Astrocyte of the cerebellum (primary cell): ENCODE measurements around the gene DNMT3A.
"Not testable (repeated sequence)": the region's sequence is repeated elsewhere in the genome, so short reads cannot be mapped to it uniquely, and the experiment has no call there.

Experiments
- DNase-seq: peaks from one replicate; pipeline ENCODE4 v3.0.0-alpha.2; 2011; ENCODE audit warnings: low read depth
- H3K4me3 ChIP-seq: 2 replicates; pipeline ENCODE4 v1.5.1; 2011; ENCODE audit warnings: mild to moderate bottlenecking, low read depth, low read length, moderate library complexity
- in situ Hi-C: cut with HindIII; loops from 2 replicates; pipeline ENCODE4 v1.10.0; 2017; ENCODE audit warnings: low sequenced_read_pairs
- TF ChIP-seq, protein P1 (sequence below): IDR thresholded peaks from 2 replicates; pipeline ENCODE4 v1.5.1; 2012; ENCODE audit warnings: low read length, low read depth, moderate library complexity, mild to moderate bottlenecking; ENCODE audit errors: missing control alignments

The DNMT3A gene

DNA sequence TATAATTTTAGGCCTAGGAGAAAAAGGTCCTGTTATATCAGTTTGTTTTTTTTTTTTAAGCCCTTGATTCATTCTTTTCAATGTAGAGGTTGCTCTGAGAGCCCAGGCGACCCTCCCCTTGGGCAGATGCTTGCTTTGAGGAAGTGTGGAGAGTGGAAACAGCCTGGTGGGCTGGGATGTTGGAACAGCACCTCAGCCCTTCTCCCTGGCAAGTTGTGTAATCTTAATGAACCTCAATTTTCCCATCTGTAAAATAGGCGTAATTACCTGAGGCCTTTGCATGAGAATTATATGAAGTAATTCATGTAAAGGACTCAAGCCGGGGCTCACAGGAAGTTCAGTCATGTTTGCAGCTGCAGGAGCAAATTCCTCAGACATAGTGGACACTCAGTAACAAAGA lies 123.6 kb downstream of the DNMT3A start:
- DNase-seq = no peak
- in situ Hi-C loops = no loop called here
- TF ChIP-seq, protein P1, sequence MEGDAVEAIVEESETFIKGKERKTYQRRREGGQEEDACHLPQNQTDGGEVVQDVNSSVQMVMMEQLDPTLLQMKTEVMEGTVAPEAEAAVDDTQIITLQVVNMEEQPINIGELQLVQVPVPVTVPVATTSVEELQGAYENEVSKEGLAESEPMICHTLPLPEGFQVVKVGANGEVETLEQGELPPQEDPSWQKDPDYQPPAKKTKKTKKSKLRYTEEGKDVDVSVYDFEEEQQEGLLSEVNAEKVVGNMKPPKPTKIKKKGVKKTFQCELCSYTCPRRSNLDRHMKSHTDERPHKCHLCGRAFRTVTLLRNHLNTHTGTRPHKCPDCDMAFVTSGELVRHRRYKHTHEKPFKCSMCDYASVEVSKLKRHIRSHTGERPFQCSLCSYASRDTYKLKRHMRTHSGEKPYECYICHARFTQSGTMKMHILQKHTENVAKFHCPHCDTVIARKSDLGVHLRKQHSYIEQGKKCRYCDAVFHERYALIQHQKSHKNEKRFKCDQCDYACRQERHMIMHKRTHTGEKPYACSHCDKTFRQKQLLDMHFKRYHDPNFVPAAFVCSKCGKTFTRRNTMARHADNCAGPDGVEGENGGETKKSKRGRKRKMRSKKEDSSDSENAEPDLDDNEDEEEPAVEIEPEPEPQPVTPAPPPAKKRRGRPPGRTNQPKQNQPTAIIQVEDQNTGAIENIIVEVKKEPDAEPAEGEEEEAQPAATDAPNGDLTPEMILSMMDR = no peak
- no peak overlapping the region for H3K4me3 ChIP-seq

DNA sequence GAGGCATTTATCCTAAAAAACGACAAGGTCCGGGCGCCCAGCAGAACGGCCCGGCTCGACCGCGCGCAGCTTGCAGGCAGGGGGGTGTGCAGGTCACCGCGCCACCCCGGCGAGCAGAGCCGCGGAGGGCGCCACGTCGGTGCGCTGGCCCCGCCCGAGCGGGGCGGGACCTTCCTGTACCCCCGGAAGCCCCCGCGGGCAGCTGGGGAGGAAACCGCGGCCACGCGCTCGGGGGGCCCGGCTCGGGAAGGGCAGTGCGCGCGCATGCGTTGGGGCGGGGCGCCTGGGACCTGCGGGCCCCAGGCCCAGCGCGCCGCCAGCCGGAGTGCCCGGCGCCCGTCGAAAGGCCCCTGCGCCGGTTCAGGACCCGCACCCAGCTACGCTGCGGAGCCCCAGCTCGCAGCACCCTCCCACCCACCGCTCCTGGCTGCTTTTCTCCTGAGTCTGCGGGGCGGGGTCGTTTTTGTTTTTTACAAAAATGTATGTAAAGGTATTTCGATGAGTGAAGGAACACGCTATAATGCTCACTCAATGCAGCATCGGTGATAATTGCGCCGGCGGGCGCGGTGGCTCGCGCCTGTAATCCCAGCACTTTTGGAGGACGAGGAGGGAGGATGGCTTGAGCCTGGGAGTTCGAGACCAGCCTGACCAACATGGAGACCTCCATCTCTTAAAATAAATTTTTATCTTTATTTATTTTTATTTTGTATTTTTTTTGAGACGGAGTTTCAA lies 125.6 kb downstream of the DNMT3A start:
- in situ Hi-C loops = no loop called here
- DNase-seq = no peak
- peak overlapping the region; percentile 49 for H3K4me3 ChIP-seq
- TF ChIP-seq, protein P1 = no peak

DNA sequence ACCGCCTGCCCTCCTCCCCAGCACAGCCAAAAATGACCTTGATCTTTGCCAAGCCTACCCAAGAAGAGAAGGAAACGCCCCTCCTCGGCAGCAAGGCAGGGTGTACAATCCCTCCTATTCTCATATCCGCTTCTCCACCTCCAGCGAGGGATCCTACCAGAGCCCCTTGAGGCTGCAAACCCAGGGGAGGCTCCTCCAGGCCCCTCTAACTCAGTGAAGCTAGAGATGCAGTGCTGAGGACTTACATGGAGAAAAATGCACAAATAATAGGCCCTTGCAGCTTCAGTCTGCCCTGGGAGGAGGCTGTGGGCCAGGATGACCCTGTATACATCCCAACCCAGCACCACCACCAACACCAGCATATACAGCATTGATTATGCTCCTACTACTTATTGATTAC lies 126.5 kb downstream of the DNMT3A start:
- H3K4me3 ChIP-seq = no peak overlapping the region
- TF ChIP-seq, protein P1 = no peak
- in situ Hi-C loops = no loop called here
- DNase-seq = no peak

DNA sequence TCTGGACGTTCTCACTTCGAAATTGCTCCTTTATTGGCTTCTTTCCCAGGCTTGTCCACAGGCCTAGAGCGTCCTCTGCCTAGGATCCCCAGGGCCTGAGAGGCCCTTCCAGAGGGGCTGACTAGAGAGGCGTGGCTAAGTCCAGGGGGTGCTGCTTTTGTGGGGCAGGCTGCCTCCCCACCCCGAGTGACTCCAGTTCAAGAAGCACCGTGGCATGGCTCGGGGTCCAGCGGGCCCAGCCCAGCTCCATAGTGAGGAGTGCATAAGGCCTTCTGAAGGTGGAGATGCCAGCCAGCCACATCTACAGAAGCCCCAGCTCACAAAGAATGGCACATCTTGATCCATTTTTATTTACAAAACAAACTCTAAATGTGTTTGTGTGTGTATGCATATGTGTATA lies 128.5 kb downstream of the DNMT3A start:
- DNase-seq = no peak
- TF ChIP-seq, protein P1 = no peak
- in situ Hi-C loops = no loop called here
- H3K4me3 ChIP-seq = no peak overlapping the region

DNA sequence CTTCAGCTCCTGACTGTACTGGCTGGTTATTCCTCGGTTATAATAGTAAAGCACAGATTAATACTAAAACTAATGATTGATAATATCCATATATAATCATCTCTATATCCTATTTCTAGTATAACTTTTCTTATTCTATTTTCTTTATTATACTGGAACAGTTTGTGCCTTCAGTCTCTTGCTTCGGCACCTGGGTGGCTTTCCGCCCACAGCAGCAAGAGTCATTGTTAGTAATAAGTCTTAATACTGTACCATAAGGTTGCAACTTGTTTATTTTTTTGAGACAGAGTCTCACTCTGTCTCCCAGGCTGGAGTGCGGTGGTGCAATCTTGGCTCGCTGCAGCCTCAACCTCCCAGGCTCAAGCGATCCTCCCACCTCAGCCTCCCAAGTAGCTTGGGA lies 130.8 kb downstream of the DNMT3A start:
- in situ Hi-C loops, H3K4me3 ChIP-seq, DNase-seq: not testable (repeated sequence)

DNA sequence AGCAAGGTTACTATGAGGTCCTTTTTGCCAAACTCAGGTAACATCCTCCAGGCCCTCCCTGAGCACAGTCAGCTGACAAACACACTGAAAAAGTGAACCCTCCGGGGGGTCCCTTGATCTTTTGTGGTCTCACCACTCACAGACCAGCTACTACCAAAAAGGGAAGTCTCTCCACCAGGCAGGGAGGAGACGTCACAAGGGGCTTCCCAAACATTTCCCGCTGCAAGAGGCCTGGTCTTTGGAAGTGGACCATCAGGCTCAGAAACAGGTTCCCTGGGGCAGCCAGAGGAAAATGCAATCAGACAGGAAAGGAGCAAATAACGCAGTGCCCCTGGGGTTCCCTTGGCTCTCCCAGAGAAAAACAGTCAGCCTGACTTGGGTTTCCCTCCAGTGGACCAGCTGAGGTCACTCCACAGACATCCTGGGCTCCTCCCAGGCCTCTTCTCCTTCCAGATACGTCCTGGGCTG lies 134.6 kb downstream of the DNMT3A start:
- in situ Hi-C loops = no loop called here

DNA sequence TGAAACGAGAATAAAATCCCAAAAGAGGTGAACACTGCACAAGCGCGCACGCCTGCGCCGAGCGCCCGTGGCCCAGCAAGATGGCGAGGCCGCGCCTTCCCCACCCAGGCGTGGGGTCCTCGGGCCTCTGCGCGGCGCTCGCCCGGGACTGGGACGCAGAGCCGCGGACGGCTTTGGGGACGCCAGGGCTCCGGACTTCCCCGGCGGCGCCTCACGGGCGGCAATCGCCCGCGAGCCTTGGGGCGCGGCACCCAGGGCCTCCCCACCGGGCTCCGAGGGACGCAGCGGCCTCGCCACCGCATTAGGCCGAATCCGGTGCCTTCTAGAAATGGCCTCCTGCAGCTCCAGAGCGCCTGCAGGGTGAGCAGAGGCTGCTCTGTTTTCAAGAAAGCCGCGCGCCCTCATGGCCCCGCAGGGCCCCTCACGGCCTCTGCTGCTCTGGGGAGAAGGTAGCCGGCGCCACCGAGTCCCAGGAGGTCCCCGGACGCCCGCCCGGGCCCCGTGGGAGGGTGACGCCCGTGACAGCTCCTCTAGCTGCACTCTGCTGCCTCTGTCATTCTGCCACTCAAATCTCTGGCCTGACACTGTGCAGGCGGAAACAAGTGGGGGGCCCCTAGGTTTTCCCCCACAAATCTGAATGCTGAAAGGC lies 137.4 kb downstream of the DNMT3A start:
- DNase-seq = no peak
- in situ Hi-C loops = no loop called here
- TF ChIP-seq, protein P1 = no peak
- H3K4me3 ChIP-seq = no peak overlapping the region

More for the DNA sequence above, 134.6 kb downstream of the DNMT3A start:
- TF ChIP-seq, protein P1 = no peak
- H3K4me3 ChIP-seq = no peak overlapping the region
- no peak for DNase-seq
